Aorta (tissue), 5 donors: Measurements from ENCODE around the gene API5. TPM values are rescaled to one million over a fixed set of nuclear protein-coding genes. Genes with fewer than 3 reads are reported as not detected.
A peak's percentile ranks its signal among the peaks of the same experiment; 100 is the strongest.

ENCODE experiments used
- ATAC-seq: fragments of 200-7000 bp; cut with Tn5 transposase; one replicate; pipeline ENCODE4 v1.9.1; 2022; ENCODE audit warnings: moderate library complexity; ENCODE audit not compliant: low FRiP score
- DNase-seq, 2 donors: peaks; one replicate each; pipeline ENCODE4 v3.0.0-alpha.2; 2020
- H3K27ac ChIP-seq, 2 donors: one replicate each; pipeline ENCODE4 v1.5.1; 2013; ENCODE audit warnings: low read length in 2 of 2, mild to moderate bottlenecking in 2 of 2, moderate library complexity in 2 of 2, control low read depth in 1 of 2, inconsistent platforms in 1 of 2, low read depth in 1 of 2
- H3K27me3 ChIP-seq, 2 donors: one replicate each; pipeline ENCODE4 v1.6.1; 2013; ENCODE audit warnings: control low read depth in 1 of 2, low read length in 1 of 2, mild to moderate bottlenecking in 1 of 2, moderate library complexity in 1 of 2; ENCODE audit not compliant: insufficient read depth in 2 of 2, control insufficient read depth in 1 of 2
- H3K36me3 ChIP-seq, 2 donors: one replicate each; pipeline ENCODE4 v1.6.1; 2013; ENCODE audit warnings: control low read depth in 1 of 2, low read length in 1 of 2, mild to moderate bottlenecking in 1 of 2; ENCODE audit not compliant: insufficient read depth in 2 of 2, control insufficient read depth in 1 of 2
- H3K4me1 ChIP-seq, 2 donors: one replicate each; pipeline ENCODE4 v1.6.1; 2013; ENCODE audit warnings: low read length in 2 of 2, control low read depth in 1 of 2, mild to moderate bottlenecking in 1 of 2, moderate library complexity in 1 of 2; ENCODE audit not compliant: insufficient read depth in 2 of 2, control insufficient read depth in 1 of 2
- H3K4me3 ChIP-seq, 2 donors: one replicate each; pipeline ENCODE4 v1.5.1; 2013; ENCODE audit warnings: low read length in 2 of 2, control low read depth in 1 of 2, mild to moderate bottlenecking in 1 of 2
- H3K9me3 ChIP-seq: one replicate; pipeline ENCODE4 v1.6.1; 2013; ENCODE audit warnings: mild to moderate bottlenecking, low read length; ENCODE audit not compliant: control insufficient read depth
- WGBS, 2 donors: extraction: QIAGEN DNeasy Blood & Tissue Kit; methylation state at CpG; one replicate each; pipeline ENCODE4 v1.1.7; 2013; 5-methylcytosine and 5-hydroxymethylcytosine counted together
- intact Hi-C, 2 donors: fragments of 100-400 bp; cut with DNase I; formaldehyde crosslinking; loops; one replicate each; pipeline versions ENCODE4 v1.14.2 to v1.15.0; 2022
- long read RNA-seq, 2 donors: library from polyadenylated mRNA; unstranded; transcript quantifications; one replicate each; pipeline ENCODE4 v2.0.0, GENCODE V29; 2020 to 2021
- polyA plus RNA-seq, 2 donors: library from polyadenylated mRNA; stranded (reverse); fragments of 200-250 nt; gene quantifications; one replicate each; pipeline ENCODE4 v1.2.3, GENCODE V29; 2013
- total RNA-seq, 2 donors: library from RNA; stranded (reverse); fragmentation: NEBNext Ultra II Directional; extraction: Animal tissue kit (Norgen Biotek cat#: 25700); gene quantifications; one replicate each; pipeline ENCODE4 v1.2.1, GENCODE V29; 2021
- donor health status: healthy with polysubstance abuse.
- donor health status: Bipolar disorder and iron deficiency.
- donor health status: DM: no; HTN: no; CAD: no.
- donor health status: DM: no; HTN: no; CAD: no.
- donor health status: DM: yes; HTN: yes; CAD: no.

Gene API5
- total RNA-seq (10 to 100 TPM; 64.1 to 67.7 TPM), polyA plus RNA-seq (10 to 100 TPM; 37.6 to 39.1 TPM)
- long read RNA-seq, donor 1, transcript API5-208 (14 exons, 1,868 nt) = minor isoform, 6 of 59 reads
- long read RNA-seq, donor 1, transcript API5-210 (13 exons, 1,760 nt) = major isoform, 15 of 59 reads
- long read RNA-seq, donor 1, transcript API5-201 (14 exons, 3,714 nt) = minor isoform, 8 of 59 reads
- long read RNA-seq, donor 1, partial matches to known transcripts = 13 of 59 reads
- long read RNA-seq, donor 1, other reads (novel, unspliced or antisense) = 16 of 59 reads
- long read RNA-seq, donor 2, transcript API5-201 (14 exons, 3,714 nt) = major isoform, 23 of 54 reads
- long read RNA-seq, donor 2, transcript API5-208 (14 exons, 1,868 nt) = minor isoform, 16 of 54 reads
- long read RNA-seq, donor 2, partial matches to known transcripts = 7 of 54 reads
- long read RNA-seq, donor 2, other reads (novel, unspliced or antisense) = 6 of 54 reads

DNA sequence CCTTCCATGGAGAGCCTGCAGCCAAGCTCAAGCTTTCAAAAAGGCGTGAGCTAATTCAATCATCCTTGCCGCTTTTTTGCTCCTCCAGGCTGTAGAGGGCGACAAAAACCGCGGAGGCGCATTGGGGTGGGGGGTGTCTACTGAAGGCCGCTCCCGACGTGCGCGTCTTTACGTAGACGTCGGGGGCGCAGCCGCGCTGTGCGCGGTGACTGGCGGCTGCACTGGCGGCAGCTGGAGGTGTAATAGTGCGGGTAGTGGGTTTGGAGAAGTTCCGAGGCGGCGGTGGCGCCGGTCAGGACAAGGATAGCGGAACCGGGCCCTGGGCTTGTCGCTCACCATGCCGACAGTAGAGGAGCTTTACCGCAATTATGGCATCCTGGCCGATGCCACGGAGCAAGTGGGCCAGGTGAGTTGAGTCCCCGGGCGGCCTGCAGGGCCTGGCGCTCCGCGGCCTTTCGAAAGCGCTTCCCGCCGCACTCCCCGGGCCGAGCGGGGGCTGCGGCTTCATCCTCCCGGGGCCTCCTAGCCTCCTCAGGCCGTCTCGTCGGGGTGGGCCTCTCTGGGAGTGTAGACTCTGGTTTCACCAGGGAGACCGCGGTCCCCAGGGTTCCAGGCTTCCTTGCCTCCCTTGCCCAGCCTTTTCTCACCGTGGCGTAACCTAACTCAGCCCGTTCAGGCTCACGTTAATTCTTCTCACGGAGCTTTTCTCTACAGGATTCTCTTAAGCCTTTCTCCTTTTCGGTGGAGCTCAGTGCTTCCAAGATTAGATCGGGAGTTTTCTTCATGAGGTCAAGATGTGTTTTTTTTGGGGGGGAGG is at the start of gene API5:
Gene API5 (plus strand): TSS at position 206 of the 817 bp plus-strand sequence. CDS start 132 bp downstream, at position 338.
- ATAC-seq (peak; percentile 98), DNase-seq (peak; percentile 95 to 96)
- Histone ChIP-seq H3K27ac (peak within 1 kb of the TSS in 1 of 2 donors; percentile 89), H3K9me3 (no peaks in the 10 kb centered on the region), H3K27me3 (no peaks in the 10 kb centered on the region), H3K36me3 (no peaks in the 10 kb centered on the region), H3K4me1 (no peaks in the 10 kb centered on the region), H3K4me3 (peak within 1 kb of the TSS; percentile 22 to 69)
- intact Hi-C loops = no loop called here
- WGBS, 2 donors = 0 to 1% methylated on average over 60 of the region's 60 CpGs

DNA sequence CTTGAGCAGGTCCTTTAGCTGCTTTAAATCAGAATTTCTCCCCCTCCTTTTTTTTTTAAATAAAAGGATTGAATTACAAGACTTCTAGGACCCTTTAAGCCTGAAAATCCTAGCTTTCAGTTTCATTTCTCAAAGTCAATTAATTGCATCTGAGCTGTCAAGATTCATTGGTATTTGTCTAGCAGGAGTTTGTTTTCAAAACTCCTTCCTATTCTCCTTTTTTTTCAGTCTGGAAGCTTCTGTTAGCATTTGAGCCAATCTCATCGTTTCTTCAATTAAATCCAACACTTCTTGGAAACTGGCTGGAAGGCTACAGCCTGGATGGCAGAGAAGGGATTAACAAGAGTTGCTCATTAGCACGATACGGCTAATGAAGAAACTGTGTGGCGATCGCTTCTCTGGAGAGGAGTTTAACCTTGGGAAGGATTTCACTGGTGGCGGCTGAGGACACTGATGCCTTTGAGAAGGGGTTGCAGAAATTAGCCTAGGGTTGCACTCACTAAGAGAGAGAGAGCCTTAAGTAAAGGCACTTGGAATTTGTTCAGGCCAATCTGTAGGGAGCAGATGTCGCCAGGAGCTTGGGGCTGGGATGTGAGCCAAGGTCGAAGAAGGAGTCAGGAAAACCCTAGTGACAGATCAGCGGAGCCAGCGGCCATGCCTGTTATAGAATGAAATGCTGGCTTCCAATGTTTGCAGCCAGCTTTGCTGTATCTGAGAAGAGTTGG is 43.8 kb upstream of the API5 start:
- Histone ChIP-seq H3K27ac (no peak overlapping the region), H3K36me3 (no peaks in the 10 kb centered on the region), H3K4me3 (no peak overlapping the region), H3K4me1 (no peaks in the 10 kb centered on the region), H3K9me3 (no peaks in the 10 kb centered on the region), H3K27me3 (peaks cover 0 to 2% of the 10 kb centered on the region in 2 donors)
- ATAC-seq (no peak), DNase-seq (no peak)
- 44 to 47% methylated on average over 10 of the region's 10 CpGs for WGBS, 2 donors
- intact Hi-C loops = no loop called here

DNA sequence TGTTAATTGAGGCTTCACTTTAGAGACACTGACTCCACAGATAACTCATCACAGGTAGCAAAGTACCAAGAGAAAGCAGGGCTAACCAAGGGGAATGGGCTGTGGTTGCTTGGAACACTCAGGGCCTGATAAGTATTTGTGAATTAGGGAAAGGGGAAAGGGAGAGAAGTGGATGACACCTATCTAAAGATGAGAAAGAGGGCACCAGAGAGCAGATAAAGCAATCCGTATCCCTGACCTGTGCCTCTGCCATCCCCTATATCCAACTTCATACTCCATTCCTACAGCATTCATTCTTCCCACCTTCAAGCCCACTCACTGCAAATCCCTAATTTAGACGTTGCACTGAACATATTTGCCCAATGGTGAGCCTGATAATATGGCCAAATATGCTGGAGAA is 43.0 kb upstream of the API5 start:
- WGBS, 2 donors = 34 to 37% methylated on average over 2 of the region's 2 CpGs
- Histone ChIP-seq H3K27me3 (peaks cover 0 to 2% of the 10 kb centered on the region in 2 donors), H3K27ac (no peak overlapping the region), H3K36me3 (no peaks in the 10 kb centered on the region), H3K9me3 (no peaks in the 10 kb centered on the region), H3K4me1 (no peaks in the 10 kb centered on the region), H3K4me3 (no peak overlapping the region)
- DNase-seq (no peak), ATAC-seq (no peak)
- intact Hi-C loops = no loop called here

DNA sequence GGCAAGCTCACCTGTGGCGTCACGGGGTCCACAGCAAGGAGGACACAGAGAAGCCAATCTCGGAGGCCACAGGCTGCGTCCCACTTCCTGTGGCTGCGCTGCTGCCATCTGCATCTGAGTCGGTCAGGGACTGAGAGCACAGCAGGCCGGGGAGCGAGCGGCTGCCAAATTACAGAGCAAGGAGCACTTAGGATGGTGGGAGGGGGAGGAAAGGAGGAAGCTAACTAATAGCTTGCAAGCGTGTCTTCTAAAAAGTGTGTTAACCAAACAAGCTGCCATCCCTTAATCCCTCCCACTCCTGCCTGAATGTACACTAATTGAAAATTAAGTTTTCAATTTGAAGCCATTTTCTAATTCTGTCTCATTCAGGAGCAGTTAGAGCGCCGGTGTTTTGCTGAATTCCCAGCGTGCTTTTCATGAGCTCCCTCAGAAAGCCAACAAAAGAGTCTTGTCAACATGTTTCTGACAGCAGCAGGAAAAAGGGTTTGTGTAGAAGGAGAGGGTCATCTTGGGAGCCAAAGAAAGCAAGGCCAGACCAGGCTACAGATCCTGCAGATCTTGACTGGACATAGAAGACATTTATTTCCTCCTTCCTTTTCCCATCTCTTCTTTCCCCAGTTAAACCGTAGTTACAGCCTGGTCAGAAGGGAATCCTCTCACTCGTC is 42.4 kb upstream of the API5 start:
- 24 to 27% methylated on average over 15 of the region's 15 CpGs for WGBS, 2 donors
- Histone ChIP-seq H3K27me3 (peaks cover 0 to 2% of the 10 kb centered on the region in 2 donors), H3K4me3 (no peak overlapping the region), H3K4me1 (no peaks in the 10 kb centered on the region), H3K9me3 (no peaks in the 10 kb centered on the region), H3K27ac (no peak overlapping the region), H3K36me3 (no peaks in the 10 kb centered on the region)
- DNase-seq = no peak
- ATAC-seq = no peak
- intact Hi-C loops = no loop called here

DNA sequence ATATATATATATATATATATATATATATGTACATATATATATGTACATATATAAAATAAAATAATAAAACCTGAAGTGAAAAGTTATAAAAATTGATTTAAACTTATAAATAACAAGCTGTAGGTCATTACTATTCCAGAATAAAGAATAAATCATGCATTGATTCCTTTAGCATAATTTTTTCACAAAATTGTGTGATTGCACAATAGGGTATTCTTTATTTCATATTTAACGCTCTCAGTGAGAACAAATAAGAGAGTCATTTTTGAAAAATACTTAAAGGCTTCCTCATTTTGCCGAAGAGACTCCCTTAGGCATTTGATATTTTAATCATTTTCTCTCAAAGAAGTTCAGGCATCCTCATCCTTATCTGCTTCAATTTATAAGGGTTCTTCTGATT is 41.3 kb upstream of the API5 start:
- ATAC-seq (no peak), DNase-seq (no peak)
- Histone ChIP-seq H3K4me1 (no peaks in the 10 kb centered on the region), H3K36me3 (no peaks in the 10 kb centered on the region), H3K4me3 (no peak overlapping the region), H3K27me3 (peaks cover 0 to 2% of the 10 kb centered on the region in 2 donors), H3K27ac (no peak overlapping the region), H3K9me3 (no peaks in the 10 kb centered on the region)
- 89 to 95% methylated on average over 2 of the region's 2 CpGs for WGBS, 2 donors
- intact Hi-C loops = no loop called here

DNA sequence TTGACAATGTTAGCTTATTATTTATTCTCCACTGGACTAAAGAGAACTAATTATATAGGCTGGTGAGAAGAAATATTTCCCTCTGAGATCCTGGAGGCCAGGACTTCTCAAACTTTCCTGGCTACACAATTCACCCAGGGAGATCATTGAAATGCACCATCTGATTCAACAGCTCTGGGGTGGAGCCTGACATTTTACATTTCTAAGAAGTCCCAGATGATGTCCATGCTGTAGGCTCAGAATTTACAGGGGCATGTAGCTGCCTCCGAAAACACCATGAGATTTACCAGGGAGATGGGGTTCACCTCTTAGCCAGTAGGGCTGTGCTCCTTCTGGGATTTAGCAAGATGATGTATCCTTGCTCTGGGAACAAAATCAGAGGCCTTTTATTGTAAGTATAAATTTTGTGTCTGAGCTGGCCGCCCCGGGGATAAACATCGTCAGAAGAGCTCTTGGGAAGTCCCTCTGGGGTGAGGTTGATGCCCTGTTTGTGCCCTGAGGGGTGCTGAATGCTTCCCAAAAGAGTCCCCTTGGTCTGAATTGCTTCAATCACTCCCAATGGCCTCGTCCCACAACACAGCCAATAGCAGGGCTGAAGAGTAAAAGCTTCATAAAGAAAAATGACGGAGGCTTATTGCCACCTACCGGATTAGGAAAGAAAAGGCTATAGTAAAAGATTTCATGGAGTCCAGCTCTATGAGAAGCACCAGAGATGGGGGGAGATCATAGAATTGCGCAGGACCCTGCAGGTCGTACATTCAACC is 33.4 kb upstream of the API5 start:
- no peak for DNase-seq
- no peaks in the 10 kb centered on the region for H3K27me3 ChIP-seq
- intact Hi-C loops = no loop called here
- H3K4me3 ChIP-seq = no peak overlapping the region
- no peaks in the 10 kb centered on the region for H3K9me3 ChIP-seq
- no peak for ATAC-seq
- no peaks in the 10 kb centered on the region for H3K36me3 ChIP-seq
- WGBS, 2 donors = 30 to 38% methylated on average over 9 of the region's 9 CpGs
- H3K27ac ChIP-seq = no peak overlapping the region
- H3K4me1 ChIP-seq = no peaks in the 10 kb centered on the region

DNA sequence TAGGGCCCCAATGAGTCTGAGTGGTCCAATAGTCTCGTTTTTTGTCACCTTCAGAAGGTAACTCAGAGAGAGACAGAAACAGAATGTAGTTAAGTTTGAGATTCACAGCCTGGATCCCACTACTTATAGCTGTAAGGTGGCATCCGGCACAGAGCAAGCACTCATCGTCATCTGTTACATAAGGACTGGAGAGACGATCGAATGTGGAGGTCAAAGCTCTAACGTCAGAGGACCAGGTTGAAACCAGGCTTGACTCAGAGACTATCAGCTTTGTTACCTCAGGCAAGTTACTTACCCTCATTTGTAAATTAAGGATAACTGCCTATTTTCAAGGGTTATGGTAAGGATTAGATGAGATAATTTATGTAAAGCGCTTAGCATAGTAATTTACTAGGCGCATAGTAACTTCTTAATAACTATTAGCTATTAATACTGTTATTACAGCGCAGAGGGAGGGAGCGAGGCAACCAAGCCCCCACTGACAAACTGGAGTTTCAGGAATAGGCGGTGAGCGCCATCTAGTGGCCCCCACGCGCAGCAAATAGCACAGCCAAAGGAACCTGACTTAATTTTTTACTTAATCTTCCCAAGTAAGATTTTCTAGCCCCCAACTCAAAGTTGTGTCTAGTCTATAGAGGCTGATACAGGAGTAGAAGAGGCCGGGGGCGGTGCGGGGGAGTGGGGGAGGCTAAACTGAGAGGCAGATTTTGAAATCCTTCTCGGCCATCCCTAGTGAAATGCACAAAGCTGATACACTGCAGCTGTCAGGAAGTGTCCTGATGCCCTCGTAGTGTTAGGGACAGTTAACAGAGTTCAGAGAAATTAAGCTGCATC is 29.0 kb upstream of the API5 start:
- Histone ChIP-seq H3K4me1 (no peaks in the 10 kb centered on the region), H3K36me3 (no peaks in the 10 kb centered on the region), H3K9me3 (no peaks in the 10 kb centered on the region), H3K4me3 (no peak overlapping the region), H3K27me3 (no peaks in the 10 kb centered on the region), H3K27ac (no peak overlapping the region)
- ATAC-seq (peak; percentile 41), DNase-seq (peak in 1 of 2 donors; percentile 76)
- intact Hi-C loops = loop anchor here (5.0 to 10.0 kb wide), 2 partner anchors 511 to 518 kb away; no protein-coding TSS in a partner anchor
- WGBS, 2 donors = 15 to 16% methylated on average over 19 of the region's 19 CpGs
